Activated gamma-delta T cell treated with Interleukin-2 at 50 U/mL for 16 hours (primary cell): ENCODE data around the gene FUCA2.
"Not testable (repeated sequence)": the region's sequence is repeated elsewhere in the genome, so short reads cannot be mapped to it uniquely, and the experiment has no call there.

ENCODE experiments used
- DNase-seq: peaks from one replicate; pipeline ENCODE4 v3.0.0-alpha.2; 2020

FUCA2 gene

GRCh38 chr6:143535189-143535614 is 23.7 kb upstream of the FUCA2 start:
- DNase-seq, result no peak

GRCh38 chr6:143531720-143532499 is 20.4 kb upstream of the FUCA2 start:
- DNase-seq, result no peak

- no peak for DNase-seq
These were observed 17.6 kb upstream of the FUCA2 start for GRCh38 chr6:143529095-143529494.

GRCh38 chr6:143528164-143528811 is 16.8 kb upstream of the FUCA2 start:
- no peak for DNase-seq

- no peak for DNase-seq
These were observed 16.2 kb upstream of the FUCA2 start for GRCh38 chr6:143527677-143528076.

- no peak for DNase-seq
These were observed 13.8 kb upstream of the FUCA2 start for GRCh38 chr6:143525356-143525755.

- DNase-seq, result no peak
These were observed 10.6 kb upstream of the FUCA2 start for GRCh38 chr6:143522039-143522600.

- DNase-seq, result no peak
These were observed 5.9 kb upstream of the FUCA2 start for GRCh38 chr6:143517447-143517773.

GRCh38 chr6:143516690-143517446 is 5.3 kb upstream of the FUCA2 start:
- DNase-seq, result no peak

GRCh38 chr6:143515766-143516355 is 4.3 kb upstream of the FUCA2 start:
- DNase-seq, result no peak

GRCh38 chr6:143515061-143515760 is 3.7 kb upstream of the FUCA2 start:
- no peak for DNase-seq

GRCh38 chr6:143513410-143513809 is 1.9 kb upstream of the FUCA2 start:
- peak; percentile 17 for DNase-seq

GRCh38 chr6:143510326-143510725 is 1.2 kb downstream of the FUCA2 start:
- not testable (repeated sequence) for DNase-seq

- DNase-seq, result no peak
These were observed 4.0 kb downstream of the FUCA2 start for GRCh38 chr6:143507358-143508145.

- DNase-seq, result no peak
These were observed 4.9 kb downstream of the FUCA2 start for GRCh38 chr6:143506620-143507019.

- no peak for DNase-seq
These were observed 5.3 kb downstream of the FUCA2 start for GRCh38 chr6:143506199-143506598.

GRCh38 chr6:143505537-143505936 is 6.0 kb downstream of the FUCA2 start:
- DNase-seq, result no peak

- no peak for DNase-seq
These were observed 6.4 kb downstream of the FUCA2 start for GRCh38 chr6:143505111-143505510.

GRCh38 chr6:143504369-143504768 is 7.2 kb downstream of the FUCA2 start:
- no peak for DNase-seq

- DNase-seq, result no peak
These were observed 9.7 kb downstream of the FUCA2 start for GRCh38 chr6:143501851-143502250.

- DNase-seq, result no peak
These were observed 13.1 kb downstream of the FUCA2 start for GRCh38 chr6:143498428-143498827.

- no peak for DNase-seq
These were observed 14.5 kb downstream of the FUCA2 start for GRCh38 chr6:143496974-143497373.
